ENCODE data around the gene UBE2J2. TPM values are rescaled to one million over a fixed set of nuclear protein-coding genes. Genes with fewer than 3 reads are reported as not detected.
"Not testable (repeated sequence)": the region's sequence is repeated elsewhere in the genome, so short reads cannot be mapped to it uniquely, and the experiment has no call there.

The UBE2J2 gene
- total RNA-seq, 1 donor from 2014 or later = 85.1 TPM

DNA sequence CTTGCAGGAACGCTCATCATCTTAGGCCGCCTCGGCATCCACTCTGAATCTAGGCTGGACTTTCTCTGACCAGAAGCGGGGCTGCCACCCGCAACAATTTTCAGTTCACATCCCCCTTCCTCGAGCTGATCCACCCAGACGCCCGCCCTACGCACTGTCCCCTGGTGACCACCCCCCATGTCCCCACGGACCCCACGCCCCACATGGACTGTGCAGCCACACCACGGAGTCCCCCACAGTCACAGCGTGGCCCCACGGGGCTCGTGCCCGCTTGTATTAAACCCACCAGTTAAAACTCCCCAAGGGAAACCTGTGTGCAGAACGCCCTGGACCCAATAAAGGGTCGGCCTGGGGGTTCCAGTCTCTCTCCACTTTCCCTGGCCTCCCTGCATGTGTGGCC is 14.1 kb downstream of the UBE2J2 start:
- intact Hi-C loops (cut with micrococcal nuclease) = no loop called here

- intact Hi-C loops (cut with micrococcal nuclease) = no loop called here
Measured at GRCh38 chr1:1259119-1259488, 14.6 kb downstream of the UBE2J2 start.

DNA sequence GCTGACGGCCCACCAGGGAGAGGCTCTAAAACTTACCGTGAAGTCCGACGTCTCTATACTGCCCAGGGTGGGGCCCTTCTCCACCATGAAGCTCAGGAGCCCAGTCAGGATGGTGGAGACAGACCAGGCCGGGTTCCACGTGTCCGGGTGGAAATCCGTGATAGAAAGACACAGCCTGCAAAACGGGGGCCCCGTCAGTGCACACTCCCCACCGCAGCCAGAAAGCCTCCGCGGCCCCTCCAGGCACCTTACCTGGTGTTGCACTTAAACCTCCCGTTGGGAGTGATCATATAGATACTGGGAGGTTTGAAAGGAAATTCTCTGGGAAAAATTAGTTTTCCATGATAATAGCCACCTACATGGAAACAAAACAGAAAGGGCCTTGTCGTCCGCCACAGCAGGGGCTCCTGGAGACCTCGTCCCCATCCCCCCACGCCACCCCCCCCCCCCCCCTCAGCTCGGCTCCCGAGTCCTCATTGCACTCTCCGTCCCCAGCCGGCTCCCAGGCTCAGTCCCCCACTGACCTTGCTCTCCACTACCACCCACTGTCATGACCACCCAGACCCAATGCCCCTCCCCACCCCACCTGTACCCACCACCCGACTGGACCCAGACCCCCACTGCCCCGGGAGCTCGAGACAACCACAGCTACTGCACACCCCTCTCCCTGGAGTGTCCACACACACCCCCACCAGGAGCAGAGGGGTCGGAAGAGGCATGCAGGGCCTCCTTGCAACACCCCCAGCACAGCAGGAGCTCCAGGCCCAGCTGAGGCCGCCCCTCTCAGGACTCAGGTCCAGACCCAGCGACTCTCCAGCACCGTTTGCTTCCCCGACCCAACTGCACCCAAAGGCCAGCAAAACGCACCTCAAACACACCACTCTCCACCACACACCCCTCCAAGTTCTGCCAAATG is 16.4 kb downstream of the UBE2J2 start:
- intact Hi-C loops (cut with micrococcal nuclease) = no loop called here

GRCh38 chr1:1255611-1256010 is 18.0 kb downstream of the UBE2J2 start:
- intact Hi-C loops (cut with micrococcal nuclease) = no loop called here

DNA sequence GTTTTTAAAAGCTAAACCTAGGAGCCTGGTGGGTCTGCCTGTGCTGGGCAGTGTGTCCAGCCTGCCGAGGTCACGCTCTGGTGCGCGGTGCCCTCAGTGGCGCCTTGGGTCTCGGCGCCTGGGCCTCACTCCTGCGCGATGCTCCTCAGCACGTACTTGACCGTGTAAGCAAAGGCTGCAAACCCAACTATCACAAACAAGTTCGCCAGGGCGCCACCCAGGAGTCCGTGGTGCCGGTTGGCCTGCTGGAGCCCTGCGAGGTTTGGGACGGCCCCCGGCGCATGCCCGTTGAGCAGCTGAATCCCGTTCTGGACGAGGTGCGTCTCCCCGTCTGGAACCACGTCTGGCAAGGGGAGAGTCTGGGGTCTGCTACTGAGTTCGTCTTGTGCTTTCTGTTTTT is 18.6 kb downstream of the UBE2J2 start:
- intact Hi-C loops (cut with micrococcal nuclease) = no loop called here

- intact Hi-C loops (cut with micrococcal nuclease) = loop anchor here (5.0 kb wide), 1 partner anchor 42 kb away; the partner anchor contains the start of gene TNFRSF4
Measured at GRCh38 chr1:1254667-1254998, 19.0 kb downstream of the UBE2J2 start.

DNA sequence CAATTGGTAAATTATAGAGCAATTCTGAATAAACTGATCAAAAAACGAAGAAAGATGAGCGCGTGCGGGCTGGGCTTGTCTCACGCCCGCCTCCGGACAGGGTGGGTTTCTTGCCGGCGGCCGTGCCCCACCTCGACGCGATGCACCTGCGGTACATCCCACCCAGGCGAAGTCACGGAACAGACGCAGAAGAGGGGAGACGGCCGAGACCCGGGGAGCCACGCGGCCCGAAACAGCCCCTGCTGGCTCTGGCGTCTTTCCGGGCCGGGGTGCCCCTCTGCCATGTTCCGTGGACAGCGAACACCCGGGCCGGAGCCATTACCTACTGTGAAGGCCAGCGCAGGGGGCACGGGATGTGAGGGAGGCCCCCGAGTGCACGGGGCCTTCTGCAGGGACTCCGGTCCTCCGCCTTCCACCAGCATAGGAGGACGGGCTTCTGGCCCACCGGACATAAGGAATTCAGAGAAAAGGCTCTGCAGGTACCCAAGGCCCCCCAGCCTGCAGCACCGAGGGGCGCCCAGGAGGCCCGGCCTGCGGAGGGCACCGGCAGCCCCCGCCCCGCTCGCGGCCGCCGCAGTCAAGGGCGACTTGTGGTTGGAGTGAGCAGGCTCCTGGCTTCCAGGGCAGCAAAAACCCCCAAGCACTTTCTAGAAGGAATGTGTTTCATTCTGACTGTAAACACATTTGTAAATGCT is 19.5 kb downstream of the UBE2J2 start:
- intact Hi-C loops (cut with micrococcal nuclease) = loop anchor here (5.0 kb wide), 1 partner anchor 42 kb away; the partner anchor contains the start of gene TNFRSF4

DNA sequence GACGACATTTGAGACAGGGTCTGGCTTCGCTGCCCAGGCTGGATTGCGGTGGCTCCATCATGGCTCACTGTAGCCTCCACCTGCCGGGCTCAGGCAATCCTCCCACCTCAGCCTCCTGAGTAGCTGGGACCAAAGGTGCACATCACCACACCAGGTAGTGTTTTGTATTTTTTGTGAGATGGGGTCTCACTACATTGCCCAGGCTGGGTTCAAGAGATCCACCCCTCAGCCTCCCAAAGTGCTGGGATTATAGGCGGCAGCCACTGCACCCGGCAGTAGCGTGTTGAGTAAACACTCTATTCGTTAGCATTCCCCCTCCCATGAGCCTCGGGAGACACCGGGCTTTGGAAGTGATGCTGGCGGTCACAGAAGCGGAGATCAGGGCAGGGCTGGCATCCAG is 20.3 kb downstream of the UBE2J2 start:
- intact Hi-C loops (cut with micrococcal nuclease) = loop anchor here (5.0 kb wide), 1 partner anchor 41 kb away; the partner anchor contains the start of gene TNFRSF4

DNA sequence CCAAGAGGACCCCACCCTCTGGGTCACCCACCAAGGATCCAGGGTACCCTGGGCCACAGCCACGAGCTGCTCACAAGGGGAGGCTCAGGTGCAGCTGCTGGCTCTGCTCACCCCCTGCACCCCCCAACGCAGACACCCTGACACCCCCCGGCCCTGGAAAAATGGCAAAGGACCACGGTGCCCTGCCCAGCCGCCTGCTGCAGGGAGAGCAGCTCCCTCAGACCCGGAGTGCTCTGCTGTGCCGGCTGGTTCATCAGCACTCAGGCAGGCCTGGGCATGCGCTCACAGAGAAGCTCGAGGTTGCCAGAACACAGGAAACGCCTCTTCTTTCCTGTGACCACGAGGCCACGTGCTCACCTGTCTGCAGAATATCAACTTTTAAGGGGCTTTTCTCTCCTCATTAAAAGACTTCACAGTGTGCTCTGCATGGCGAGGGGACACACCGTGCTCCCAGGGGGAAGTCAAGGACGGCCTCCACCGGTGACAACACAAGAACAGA is 22.8 kb downstream of the UBE2J2 start:
- intact Hi-C loops (cut with micrococcal nuclease) = loop anchor here (1.0 to 5.0 kb wide), 3 partner anchors 20 to 129 kb away; partner anchors contain the start of gene TNFRSF4

- intact Hi-C loops (cut with micrococcal nuclease) = not testable (repeated sequence)
Measured at GRCh38 chr1:1248009-1248913, 25.4 kb downstream of the UBE2J2 start.

DNA sequence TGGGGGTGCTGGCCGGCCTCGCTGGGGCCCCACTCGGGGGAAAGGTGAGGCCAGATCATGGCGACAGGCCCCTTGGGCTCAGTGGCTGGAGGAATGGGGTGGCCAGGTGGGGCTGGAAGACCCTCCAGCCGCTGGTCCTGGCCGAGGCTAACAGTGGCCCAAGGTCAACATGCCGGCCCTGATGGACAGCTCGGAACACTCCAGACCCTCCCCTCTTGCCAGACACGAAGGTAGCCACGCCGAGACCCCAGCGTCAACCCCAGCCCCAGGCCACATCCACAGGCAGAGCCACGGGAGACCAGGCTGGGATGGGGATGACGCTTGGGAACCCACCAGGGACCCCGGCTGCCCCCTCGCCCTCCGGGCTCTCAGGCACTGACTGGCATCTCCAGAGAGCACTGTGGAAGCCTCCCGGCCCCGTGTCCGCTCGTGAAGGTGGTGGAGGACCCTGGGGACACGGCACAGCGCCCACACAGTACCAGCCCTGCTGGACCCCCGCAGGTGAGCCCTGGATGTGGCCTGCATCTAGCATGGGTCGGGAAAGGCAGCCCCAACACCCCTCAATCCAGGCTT is 26.2 kb downstream of the UBE2J2 start:
- intact Hi-C loops (cut with micrococcal nuclease) = no loop called here

GRCh38 chr1:1246577-1247340 is 26.9 kb downstream of the UBE2J2 start, which contains the start of gene C1QTNF12:
Gene C1QTNF12, minus strand, starts transcription at chr1:1246722. Its CDS starts 32 bp downstream, at chr1:1246690.
- intact Hi-C loops (cut with micrococcal nuclease) = no loop called here

DNA sequence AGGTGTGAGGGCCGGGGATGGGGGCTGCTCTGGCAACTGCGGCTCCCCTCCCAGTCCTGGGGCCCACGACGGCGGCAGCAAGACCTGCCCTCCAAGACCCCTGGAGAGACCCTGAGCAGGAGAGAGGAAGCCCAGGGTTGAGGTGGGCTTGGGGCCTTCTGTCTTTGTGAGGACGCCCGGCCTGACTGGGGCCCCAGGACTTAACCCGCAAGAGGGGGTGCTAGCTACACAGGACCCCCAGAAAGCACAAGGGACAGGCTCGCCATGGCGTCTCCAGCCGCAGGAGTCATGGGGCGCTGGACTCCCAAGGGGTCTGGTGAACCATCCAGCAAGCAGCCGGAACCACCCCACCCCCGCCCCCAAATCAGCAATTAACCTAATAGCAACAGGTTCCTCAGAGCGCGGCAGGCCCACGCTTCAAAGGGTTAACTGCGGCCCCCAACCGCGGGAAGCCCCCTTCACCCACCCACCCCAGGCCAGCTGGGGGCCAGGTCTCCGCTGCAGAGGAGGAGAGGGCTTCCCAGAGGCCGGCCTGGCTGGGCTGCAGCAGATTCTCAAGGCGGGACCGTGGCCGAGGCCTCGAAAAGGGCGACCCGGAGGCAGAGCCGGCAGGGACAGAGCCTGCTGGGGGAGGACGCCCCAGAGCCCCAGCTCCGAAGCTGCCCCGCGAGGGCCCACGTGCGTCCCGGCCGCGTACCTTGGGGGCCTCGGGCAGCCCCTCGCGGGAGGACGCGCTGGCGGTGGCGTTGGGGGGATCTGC is 27.7 kb downstream of the UBE2J2 start:
- intact Hi-C loops (cut with micrococcal nuclease) = no loop called here

GRCh38 chr1:1245178-1245816 is 28.4 kb downstream of the UBE2J2 start:
- intact Hi-C loops (cut with micrococcal nuclease) = no loop called here

DNA sequence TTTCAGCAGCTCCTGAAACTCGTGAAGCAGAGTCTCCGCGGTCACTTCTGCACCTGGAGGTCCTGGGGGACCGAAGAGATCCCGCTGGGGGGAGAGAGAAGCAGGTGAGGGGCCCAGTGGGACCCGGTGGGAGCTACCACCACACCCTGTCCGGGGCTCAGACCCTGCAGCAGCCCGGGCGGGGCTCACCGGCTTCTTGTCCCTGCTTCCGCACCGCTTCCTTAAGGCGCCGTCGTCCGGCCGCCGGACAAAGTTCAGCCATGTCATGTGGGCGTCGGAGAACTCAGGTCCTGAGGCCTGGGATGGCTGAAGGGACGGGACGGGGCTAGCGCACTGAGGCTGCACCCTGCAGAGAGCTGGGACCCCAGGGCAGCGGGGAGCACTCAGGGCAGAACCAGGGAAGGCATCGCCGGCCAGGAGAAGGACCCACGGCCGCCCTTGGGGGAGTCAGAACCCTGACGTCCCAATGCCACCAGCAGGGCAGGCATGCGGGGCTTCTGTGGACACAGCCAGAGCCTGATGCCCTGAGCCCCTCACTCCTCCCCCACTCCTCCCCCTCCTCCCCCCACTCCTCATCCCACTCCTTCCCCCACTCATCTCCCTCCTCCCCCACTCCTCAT is 29.4 kb downstream of the UBE2J2 start:
- intact Hi-C loops (cut with micrococcal nuclease) = no loop called here

DNA sequence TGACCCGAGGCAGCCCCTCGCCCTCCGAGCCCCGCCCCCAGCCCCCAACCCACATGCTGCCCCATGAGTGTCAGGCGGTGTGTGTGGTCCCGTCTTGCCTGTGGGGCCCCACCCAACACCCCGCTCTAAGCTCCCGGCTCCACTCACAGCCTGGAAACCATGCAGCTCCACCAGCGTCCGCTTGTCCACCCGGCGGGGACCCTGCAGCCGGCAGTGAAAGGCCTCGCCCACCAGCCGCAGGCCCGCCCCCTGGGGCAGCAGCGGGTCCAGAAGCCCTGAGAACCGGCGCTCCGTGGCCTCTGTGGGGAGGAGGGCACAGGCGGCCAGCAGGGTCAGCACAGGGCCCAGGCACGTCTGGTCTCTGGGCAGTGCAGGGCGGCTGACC is 29.9 kb downstream of the UBE2J2 start:
- intact Hi-C loops (cut with micrococcal nuclease) = no loop called here

DNA sequence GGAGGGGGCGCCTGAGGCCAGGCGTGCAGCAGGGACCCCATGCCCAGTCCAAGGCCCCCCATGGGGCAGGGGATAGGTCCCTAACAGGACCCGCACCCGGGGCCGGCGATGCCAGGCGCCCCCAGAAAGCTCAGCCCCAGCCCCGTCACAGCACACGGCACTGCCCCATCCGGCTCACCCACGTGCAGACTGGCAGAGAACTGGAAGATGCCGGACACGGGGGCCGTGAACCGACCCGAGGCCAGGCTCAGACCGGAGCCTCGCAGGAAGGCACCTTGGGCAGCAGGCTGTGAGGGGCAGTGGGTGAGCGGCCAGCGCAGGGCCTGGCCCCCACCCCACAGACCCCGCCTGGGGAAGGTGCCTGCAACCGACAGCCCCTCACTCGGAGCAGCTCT is 30.4 kb downstream of the UBE2J2 start:
- intact Hi-C loops (cut with micrococcal nuclease) = no loop called here

Data from T-helper 1 cell treated with Interleukin-12 subunit alpha and Interleukin-12 subunit beta and Interleukin-4 antibody, amounts not matched to agents 30 ng/mL and 1 ng/mL, for 36 hours (primary cell).